Measurements from ENCODE around the gene METTL21C.

Gene METTL21C

DNA sequence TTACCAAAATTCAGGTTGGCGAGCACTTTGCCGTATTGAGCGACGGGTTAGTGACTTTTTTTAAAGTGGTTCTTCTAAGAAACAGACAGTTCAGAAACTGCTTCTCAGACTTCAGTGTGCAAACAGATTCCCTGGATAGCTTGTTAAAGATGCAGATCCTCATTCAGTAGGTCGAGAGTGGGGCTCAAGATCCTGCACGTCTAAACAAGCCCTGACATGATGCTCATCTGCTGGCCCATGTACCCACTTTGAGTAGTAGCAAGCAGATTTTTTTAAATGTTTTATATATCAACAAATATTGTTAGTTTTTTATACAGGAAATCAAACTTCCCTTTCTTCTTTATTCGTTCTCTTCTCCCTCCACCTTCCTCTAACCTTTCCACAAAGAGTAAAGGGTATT, 7.3 kb downstream of the METTL21C start:
- TF ChIP-seq TAF1 (IDR thresholded peaks at IDR 0.05; ENCODE audit: borderline replicate concordance, insufficient read depth, low read length): no peak
- TF ChIP-seq REST (IDR thresholded peaks at IDR 0.05; ENCODE audit: insufficient read depth in 1 of 2, low read depth in 2 of 2, low read length in 2 of 2): no peak
- TF ChIP-seq SIN3A (IDR thresholded peaks at IDR 0.05; ENCODE audit: borderline replicate concordance, insufficient read depth, low read length): no peak
- TF ChIP-seq POLR2AphosphoS5 (IDR thresholded peaks at IDR 0.05; ENCODE audit: low read depth, low read length): no peak
- no peak for TF ChIP-seq FOXP2 (optimal IDR thresholded peaks at IDR 0.05; ENCODE audit: borderline replicate concordance, extremely low read depth, extremely low read length, insufficient read depth)

DNA sequence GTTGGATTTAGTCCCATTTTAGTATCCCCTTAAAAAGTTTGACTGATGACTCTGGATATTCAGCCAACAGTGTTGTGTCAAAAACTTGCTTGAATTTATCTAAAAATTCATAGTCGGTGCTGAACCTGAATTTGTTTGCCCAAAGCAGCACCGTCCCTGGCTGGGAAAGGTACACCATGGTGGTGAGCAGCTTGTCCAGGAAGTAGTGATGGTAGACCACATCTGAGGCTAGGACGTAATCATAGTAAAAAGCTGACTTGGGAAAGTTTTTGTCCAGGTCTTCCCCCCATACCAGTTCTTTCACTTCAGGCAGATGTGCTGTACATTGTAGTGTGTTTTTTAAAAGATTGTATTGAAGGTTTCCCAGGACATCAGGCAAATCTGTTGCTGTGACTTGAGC, 8.8 kb downstream of the METTL21C start:
- TF ChIP-seq FOXP2 (optimal IDR thresholded peaks at IDR 0.05; ENCODE audit: borderline replicate concordance, extremely low read depth, extremely low read length, insufficient read depth) (no peak), REST (IDR thresholded peaks at IDR 0.05; ENCODE audit: insufficient read depth in 1 of 2, low read depth in 2 of 2, low read length in 2 of 2) (no peak), SIN3A (IDR thresholded peaks at IDR 0.05; ENCODE audit: borderline replicate concordance, insufficient read depth, low read length) (no peak), POLR2AphosphoS5 (IDR thresholded peaks at IDR 0.05; ENCODE audit: low read depth, low read length) (no peak), TAF1 (IDR thresholded peaks at IDR 0.05; ENCODE audit: borderline replicate concordance, insufficient read depth, low read length) (no peak)

DNA sequence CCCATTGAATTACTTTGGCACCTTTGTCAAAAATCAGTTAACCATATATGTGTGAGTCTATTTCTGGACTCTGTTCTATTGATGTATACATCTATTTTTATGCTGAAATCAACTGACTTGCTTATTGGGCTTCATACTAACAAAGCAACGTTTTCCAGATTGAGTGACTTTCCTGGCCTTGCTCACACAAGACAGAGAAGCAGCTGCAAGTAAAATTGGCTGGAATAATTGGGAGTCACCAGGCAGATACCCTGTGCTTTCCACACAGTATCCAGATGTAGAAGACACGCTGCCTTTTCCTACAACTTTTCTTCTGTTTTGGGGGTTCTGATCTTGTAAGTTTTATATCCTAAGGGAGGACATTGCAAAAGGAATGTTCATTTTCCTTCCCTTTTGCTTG, 11.2 kb downstream of the METTL21C start:
- no peak for TF ChIP-seq SIN3A (IDR thresholded peaks at IDR 0.05; ENCODE audit: borderline replicate concordance, insufficient read depth, low read length)
- TF ChIP-seq REST (IDR thresholded peaks at IDR 0.05; ENCODE audit: insufficient read depth in 1 of 2, low read depth in 2 of 2, low read length in 2 of 2): no peak
- no peak for TF ChIP-seq POLR2AphosphoS5 (IDR thresholded peaks at IDR 0.05; ENCODE audit: low read depth, low read length)
- TF ChIP-seq FOXP2 (optimal IDR thresholded peaks at IDR 0.05; ENCODE audit: borderline replicate concordance, extremely low read depth, extremely low read length, insufficient read depth): no peak
- TF ChIP-seq TAF1 (IDR thresholded peaks at IDR 0.05; ENCODE audit: borderline replicate concordance, insufficient read depth, low read length): no peak

DNA sequence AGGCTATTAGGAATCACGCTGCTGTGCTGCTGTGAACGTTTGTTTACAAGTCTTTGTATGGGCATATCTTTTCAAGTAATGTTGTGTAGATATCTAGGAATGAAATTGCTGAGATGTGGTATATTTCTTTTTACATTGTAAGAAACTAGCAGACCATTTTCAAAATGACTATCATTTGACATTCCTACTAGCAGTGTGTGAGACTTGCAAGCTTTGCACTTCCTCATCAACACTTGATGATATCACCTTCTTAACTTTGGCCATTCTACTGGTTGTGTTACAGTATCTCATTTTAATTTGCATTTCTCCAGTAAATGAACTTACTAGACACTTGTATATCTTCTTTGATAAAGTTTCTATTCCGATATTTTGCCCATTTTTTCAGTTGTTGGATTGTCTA, 12.1 kb downstream of the METTL21C start:
- no peak for TF ChIP-seq POLR2AphosphoS5 (IDR thresholded peaks at IDR 0.05; ENCODE audit: low read depth, low read length)
- no peak for TF ChIP-seq REST (IDR thresholded peaks at IDR 0.05; ENCODE audit: insufficient read depth in 1 of 2, low read depth in 2 of 2, low read length in 2 of 2)
- no peak for TF ChIP-seq FOXP2 (optimal IDR thresholded peaks at IDR 0.05; ENCODE audit: borderline replicate concordance, extremely low read depth, extremely low read length, insufficient read depth)
- TF ChIP-seq TAF1 (IDR thresholded peaks at IDR 0.05; ENCODE audit: borderline replicate concordance, insufficient read depth, low read length): no peak

- no peak for TF ChIP-seq TAF1 (IDR thresholded peaks at IDR 0.05; ENCODE audit: borderline replicate concordance, insufficient read depth, low read length)
These were observed 12.6 kb downstream of the METTL21C start for GRCh38 chr13:102682211-102682610.

Data from PFSK-1 (cell line).